Urinary bladder (tissue), 4 donors: Measurements from ENCODE around the gene NTHL1. TPM values are rescaled to one million over a fixed set of nuclear protein-coding genes. Genes with fewer than 3 reads are reported as not detected.
"Not testable (repeated sequence)": the region's sequence is repeated elsewhere in the genome, so short reads cannot be mapped to it uniquely, and the experiment has no call there.

Experiments
- DNase-seq: peaks from one replicate; pipeline ENCODE4 v3.0.0-alpha.2; 2015; ENCODE audit errors: extremely low spot score
- H3K27ac ChIP-seq: one replicate; pipeline ENCODE4 v1.5.1; 2013; ENCODE audit warnings: low read depth, mild to moderate bottlenecking, moderate library complexity
- H3K36me3 ChIP-seq: one replicate; pipeline ENCODE4 v1.6.1; 2013; ENCODE audit warnings: mild to moderate bottlenecking, moderate library complexity; ENCODE audit not compliant: insufficient read depth
- H3K4me1 ChIP-seq: one replicate; pipeline ENCODE4 v1.6.1; 2013; ENCODE audit warnings: mild to moderate bottlenecking, moderate library complexity; ENCODE audit not compliant: insufficient read depth
- H3K4me3 ChIP-seq: one replicate; pipeline ENCODE4 v1.5.1; 2013; ENCODE audit warnings: low read depth, low read length
- WGBS: extraction: QIAGEN DNeasy Blood & Tissue Kit; methylation state at CpG from one replicate; pipeline ENCODE4 v1.1.7; 2013; 5-methylcytosine and 5-hydroxymethylcytosine counted together
- polyA plus RNA-seq: library from polyadenylated mRNA; stranded (reverse); fragments of 200-250 nt; gene quantifications from one replicate; pipeline ENCODE4 v1.2.3, GENCODE V29; 2013
- total RNA-seq: library from RNA; depleted of rRNA; stranded (reverse); fragments of >200 nt; gene quantifications from one replicate; pipeline ENCODE4 v1.2.3, GENCODE V29; 2014
- donor health status: healthy with polysubstance abuse.
- donor health status: healthy.

NTHL1 gene
- total and polyA plus RNA-seq, 2 donors: 13.7 to 28.5 TPM

DNA sequence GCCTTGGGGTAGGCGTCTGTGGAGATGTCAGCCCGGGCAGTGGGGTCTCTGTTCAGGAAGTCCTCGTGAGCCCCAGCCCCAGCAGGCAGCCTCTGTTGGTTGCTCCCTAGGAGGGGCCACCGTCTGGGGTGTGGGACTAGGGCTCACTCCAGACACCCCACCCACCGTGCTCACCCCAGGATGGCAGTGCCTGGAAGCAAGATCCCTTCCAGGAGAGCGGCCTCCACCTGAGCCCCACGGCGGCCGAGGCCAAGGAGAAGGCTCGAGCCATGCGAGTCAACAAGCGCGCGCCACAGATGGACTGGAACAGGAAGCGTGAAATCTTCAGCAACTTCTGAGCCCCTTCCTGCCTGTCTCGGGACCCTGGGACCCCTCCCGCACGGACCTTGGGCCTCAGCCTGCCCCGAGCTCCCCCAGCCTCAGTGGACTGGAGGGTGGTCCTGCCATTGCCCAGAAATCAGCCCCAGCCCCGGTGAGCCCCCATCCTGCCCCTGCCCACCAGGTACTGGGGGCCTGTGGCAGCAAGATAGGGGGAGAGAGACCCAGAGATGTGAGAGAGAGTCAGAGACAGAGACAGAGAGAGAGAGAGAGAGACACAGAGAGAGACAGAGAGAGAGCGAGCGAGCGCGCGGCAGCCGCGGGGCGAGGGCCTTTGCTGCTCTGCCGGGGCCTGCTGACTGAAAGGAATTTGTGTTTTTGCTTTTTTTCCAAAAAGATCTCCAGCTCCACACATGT lies 9.8 kb downstream of the NTHL1 start:
- peaks cover 4% of the 10 kb centered on the region for H3K4me1 ChIP-seq
- no peaks in the 10 kb centered on the region for H3K36me3 ChIP-seq
- peak overlapping the region; percentile 95 for H3K27ac ChIP-seq
- 63% methylated on average over 29 of the region's 29 CpGs for WGBS
- no peak overlapping the region for H3K4me3 ChIP-seq
- no peak for DNase-seq

DNA sequence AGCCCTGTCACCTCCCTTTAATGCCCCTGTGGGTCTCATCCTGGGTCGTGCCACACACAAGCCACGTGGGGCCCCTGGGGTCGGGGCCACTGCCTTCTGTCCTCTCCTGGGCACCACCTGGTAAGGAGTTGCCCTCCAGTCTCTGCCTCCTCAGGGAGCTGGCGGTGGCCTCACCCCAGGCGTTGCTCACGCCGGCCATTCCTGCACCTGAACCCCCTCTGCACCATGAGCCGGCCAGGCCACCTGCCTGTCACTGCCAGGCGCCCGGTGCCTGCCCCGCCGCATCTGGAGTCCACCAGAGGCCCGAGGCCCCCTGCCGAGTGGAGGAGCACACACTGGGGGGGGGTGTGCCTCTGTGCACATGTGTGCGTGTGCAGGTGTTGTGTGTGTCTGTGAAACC lies 10.5 kb downstream of the NTHL1 start:
- no peak for DNase-seq
- H3K27ac ChIP-seq: peak overlapping the region; percentile 74
- H3K4me3 ChIP-seq: no peak overlapping the region
- 88% methylated on average over 15 of the region's 15 CpGs for WGBS
- no peaks in the 10 kb centered on the region for H3K36me3 ChIP-seq
- peaks cover 6% of the 10 kb centered on the region for H3K4me1 ChIP-seq

DNA sequence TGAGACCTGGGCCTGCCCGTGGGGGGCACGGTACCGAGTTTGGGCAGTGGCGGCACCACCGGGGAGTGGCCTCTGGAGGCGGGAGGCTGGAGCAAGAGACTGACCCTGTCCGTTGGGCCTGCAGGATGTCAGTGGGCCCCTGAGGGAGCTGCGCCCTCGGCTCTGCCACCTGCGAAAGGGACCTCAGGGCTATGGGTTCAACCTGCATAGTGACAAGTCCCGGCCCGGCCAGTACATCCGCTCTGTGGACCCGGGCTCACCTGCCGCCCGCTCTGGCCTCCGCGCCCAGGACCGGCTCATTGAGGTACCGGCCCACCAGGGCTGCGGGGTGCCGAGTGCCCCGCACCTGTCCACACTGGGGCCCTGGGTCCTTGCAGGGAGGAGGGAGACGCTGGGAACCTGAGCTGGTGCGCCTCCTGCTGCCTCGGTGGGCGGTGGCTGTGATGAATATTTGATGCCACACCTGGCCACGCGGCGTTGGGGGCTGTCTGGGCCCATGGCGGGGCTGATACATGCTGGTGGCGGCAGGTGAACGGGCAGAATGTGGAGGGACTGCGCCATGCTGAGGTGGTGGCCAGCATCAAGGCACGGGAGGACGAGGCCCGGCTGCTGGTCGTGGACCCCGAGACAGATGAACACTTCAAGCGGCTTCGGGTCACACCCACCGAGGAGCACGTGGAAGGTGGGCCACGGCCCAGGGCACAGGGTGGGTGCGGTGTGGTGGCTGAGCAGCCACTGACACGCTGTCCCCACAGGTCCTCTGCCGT lies 11.3 kb downstream of the NTHL1 start:
- Histone ChIP-seq H3K4me3 (no peak overlapping the region), H3K27ac (peak overlapping the region; percentile 94), H3K4me1 (peaks cover 6% of the 10 kb centered on the region), H3K36me3 (no peaks in the 10 kb centered on the region)
- DNase-seq: no peak
- WGBS: 83% methylated on average over 47 of the region's 47 CpGs

DNA sequence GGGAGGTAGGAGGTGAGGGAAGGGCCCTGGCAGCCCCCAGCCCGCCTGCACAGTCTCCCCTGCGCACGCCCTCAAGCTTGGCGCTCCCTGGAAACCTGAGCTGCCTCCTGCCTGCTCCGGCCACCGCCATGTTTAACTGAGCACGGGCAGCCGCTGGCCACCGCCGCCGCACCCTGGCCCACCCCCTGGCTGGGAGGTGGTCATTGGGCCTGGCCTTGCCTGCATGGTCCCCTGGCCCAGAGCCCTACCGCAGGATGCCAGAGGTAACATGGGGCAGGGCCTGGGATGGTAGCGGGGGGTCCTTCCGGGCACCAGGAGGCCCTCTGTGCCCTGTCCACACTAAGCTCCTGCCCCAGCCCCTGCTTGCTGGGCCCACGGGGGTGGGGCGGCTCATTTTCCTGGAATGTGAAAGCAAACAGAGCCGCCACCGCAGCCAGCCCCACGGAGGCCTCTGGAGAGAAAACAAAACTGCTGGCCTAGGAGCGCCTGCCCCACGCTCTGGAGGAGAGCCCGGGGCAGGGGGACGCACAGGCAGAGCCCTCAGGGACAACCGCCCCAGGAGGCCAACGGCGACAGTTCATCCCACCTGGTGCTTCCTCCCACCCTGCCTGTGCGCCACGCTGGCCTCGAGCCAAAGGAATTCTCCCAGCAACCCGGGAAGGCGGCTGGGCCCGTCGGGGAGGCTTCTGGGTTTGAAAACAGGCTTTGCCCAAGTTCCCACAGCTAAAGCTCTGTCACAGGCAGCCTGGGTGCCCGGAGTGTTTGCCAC lies 12.0 kb downstream of the NTHL1 start:
- no peak for DNase-seq
- peaks cover 6% of the 10 kb centered on the region for H3K4me1 ChIP-seq
- 41% methylated on average over 34 of the region's 34 CpGs for WGBS
- peak overlapping the region; percentile 16 for H3K4me3 ChIP-seq
- H3K27ac ChIP-seq: peak overlapping the region; percentile 94
- H3K36me3 ChIP-seq: no peaks in the 10 kb centered on the region

DNA sequence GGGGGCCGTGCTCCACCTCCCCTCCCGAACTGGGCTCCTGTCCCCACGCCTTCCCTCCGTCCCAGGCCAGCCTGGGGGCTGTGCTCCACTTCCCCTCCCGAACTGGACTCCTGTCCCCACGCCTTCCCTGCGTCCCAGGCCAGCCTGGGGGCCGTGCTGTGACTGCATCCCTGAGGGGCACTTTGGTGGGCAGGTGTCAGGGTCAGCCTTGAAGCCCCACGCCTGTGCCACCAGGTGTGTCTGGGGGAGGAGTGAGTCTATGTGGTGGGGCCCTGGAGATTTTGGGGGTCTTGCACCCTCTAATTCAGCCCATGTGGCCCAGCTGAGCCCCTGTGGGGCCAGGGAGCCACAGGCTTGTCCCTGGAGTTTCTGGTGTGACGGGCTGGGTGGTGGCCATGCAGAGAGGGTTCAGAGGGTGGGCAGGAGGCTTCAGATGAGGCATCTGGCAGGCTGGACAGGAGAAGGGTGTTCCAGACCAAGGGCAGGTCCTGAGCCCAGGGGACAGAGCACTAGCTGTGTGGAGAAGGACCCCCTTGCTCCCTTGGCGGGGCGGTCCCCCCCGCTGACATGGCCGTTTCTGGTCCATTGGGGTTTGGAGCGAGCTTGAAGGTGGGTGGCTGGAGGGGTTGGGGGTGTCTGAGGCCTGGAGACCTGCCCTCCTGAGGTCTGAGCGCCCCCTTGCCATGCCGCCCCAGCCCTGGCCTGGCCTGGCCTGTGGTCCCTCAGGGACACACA lies 12.8 kb downstream of the NTHL1 start:
- 67% methylated on average over 17 of the region's 17 CpGs for WGBS
- no peak overlapping the region for H3K4me3 ChIP-seq
- no peak for DNase-seq
- peak overlapping the region; percentile 94 for H3K27ac ChIP-seq
- peaks cover 3% of the 10 kb centered on the region for H3K4me1 ChIP-seq
- no peaks in the 10 kb centered on the region for H3K36me3 ChIP-seq

DNA sequence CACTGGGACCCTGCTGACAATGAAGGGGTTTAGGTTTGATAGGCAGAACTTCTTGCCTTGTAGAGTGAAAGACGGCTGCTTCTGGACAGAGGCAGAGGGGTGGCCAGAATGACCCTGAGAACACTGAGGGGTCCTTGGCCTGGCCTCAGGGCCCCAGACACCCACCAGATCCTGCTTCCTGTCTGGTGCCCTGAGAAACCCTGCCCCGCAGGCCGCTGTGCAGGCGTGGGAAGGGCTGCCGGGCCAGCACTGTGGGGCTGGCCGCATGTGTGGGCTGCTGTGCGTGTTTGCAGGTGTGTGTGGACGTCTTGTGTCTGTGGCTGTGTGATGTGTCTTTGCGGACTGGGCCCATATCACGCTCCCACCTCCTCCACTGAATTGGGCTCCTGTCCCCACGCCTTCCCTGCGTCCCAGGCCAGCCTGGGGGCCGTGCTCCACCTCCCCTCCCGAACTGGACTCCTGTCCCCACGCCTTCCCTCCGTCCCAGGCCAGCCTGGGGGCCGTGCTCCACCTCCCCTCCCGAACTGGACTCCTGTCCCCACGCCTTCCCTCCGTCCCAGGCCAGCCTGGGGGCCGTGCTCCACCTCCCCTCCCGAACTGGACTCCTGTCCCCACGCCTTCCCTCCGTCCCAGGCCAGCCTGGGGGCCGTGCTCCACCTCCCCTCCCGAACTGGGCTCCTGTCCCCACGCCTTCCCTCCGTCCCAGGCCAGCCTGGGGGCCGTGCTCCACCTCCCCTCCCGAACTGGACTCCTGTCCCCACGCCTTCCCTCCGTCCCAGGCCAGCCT lies 13.5 kb downstream of the NTHL1 start:
- H3K4me3 ChIP-seq: peak overlapping the region; percentile 6
- DNase-seq, H3K36me3 ChIP-seq, H3K4me1 ChIP-seq: not testable (repeated sequence)
- peak overlapping the region; percentile 71 for H3K27ac ChIP-seq
- 50% methylated on average over 16 of the region's 32 CpGs for WGBS

DNA sequence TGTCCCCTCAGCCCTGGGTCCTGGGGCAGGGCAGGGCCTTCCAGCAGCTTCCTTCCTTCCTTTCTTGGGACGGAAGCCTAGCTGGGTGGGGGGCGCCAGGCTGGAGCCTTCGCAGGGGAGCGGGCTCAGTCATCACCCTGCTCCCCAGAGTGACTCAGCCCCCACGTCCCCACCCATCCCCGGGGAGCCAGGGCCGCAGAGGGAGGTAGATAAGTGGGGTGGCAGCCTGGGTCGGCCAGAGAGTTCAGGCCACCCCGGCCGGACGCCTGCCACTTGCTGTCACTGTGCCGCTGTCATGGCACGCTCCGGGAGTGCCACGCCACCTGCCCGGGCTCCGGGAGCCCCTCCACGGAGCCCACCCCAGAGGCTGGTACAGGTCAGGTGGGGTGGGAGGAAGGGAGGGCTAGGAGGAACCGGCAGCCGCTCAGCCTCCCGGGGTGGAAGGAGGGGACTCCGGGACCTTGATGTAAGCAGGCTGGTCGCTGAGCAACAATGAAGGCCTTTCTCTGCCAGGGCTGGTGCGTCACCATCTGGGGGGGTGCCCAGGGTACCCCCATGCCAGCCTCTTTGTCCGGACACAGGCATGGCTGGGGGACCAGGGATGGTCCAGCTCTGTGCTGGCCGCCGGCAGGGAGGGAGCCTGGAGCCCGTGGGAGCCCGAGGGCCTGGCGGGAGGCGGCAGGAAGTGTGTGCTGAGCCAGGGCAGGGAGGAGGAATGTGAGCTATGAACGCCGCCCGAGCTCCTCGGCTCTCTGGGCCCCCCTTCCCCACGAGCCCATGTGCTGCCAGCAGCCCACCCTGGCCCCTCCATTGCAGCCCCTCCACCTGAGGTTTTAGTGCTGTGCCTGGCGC lies 14.4 kb downstream of the NTHL1 start:
- peak overlapping the region; percentile 6 for H3K4me3 ChIP-seq
- peak overlapping the region; percentile 71 for H3K27ac ChIP-seq
- H3K36me3 ChIP-seq: no peaks in the 10 kb centered on the region
- WGBS: 17% methylated on average over 37 of the region's 37 CpGs
- peaks cover 3% of the 10 kb centered on the region for H3K4me1 ChIP-seq
- DNase-seq: no peak

DNA sequence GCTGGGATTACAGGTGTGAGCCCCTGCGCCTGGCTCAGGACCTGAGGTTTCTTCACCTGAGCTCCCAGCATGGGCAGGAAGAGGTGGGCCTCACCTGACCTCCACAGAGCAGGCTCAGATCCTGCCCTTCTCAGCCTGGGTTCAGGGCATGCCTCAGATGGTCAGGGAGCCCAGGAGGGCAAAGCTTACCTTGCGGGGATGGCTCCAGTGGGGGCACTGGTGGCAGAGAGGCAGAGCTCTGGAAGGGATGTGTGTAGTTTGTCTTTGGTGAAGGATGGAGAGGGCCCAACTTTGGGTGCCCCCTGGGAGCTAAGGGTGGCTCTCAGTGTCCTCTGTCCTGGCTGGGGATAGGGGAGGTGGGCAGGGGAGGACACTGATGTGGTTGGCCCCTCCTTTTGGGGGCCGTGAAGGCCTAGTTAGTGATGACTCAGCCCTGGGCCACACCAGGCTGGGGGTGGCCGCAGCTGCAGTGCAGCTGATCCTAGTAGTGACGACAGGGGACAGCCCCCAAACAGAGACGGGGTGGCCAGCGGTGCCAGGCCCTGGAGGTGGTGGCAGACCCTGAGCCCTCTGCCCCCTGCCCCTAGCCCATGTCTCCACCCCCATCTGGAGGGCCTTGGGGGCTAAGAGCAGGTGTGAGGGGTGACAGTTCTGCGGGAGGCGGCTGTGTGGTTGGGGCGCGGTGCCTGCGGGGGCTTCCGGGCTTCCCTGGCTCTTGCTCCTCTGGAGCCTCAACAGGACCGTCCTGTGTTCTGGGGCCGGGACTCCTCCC lies 15.2 kb downstream of the NTHL1 start:
- DNase-seq: no peak
- 66% methylated on average over 15 of the region's 15 CpGs for WGBS
- Histone ChIP-seq H3K4me1 (peaks cover 3% of the 10 kb centered on the region), H3K27ac (peak overlapping the region; percentile 71), H3K4me3 (peak overlapping the region; percentile 6), H3K36me3 (no peaks in the 10 kb centered on the region)

DNA sequence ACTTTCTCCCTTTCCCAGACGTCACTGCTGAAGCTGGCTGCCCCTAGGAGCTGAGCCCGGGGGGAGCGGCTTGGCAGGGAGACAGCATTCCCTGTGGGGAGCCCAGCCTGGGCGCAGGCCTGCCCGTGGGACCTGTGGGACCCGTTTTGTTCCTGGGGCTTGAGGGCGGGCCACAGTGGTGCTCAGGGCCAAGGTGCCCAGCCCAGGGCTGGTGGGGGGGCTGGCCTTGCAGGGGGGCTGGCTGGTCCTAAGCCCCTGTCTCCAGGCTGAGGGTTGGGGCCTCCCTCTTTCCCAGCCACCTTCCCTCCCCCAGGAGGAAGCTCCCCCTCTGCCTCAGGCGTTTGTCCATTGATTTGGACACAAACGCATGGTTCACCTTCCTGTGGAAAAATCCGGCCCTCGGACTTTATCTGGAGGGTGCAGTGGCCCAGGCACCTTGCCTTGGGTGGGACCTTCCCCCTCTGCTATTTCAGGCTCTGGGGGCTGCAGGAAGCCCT lies 16.5 kb downstream of the NTHL1 start:
- DNase-seq: no peak
- no peaks in the 10 kb centered on the region for H3K36me3 ChIP-seq
- H3K4me1 ChIP-seq: peaks cover 3% of the 10 kb centered on the region
- H3K27ac ChIP-seq: no peak overlapping the region
- WGBS: 71% methylated on average over 11 of the region's 11 CpGs
- H3K4me3 ChIP-seq: no peak overlapping the region

DNA sequence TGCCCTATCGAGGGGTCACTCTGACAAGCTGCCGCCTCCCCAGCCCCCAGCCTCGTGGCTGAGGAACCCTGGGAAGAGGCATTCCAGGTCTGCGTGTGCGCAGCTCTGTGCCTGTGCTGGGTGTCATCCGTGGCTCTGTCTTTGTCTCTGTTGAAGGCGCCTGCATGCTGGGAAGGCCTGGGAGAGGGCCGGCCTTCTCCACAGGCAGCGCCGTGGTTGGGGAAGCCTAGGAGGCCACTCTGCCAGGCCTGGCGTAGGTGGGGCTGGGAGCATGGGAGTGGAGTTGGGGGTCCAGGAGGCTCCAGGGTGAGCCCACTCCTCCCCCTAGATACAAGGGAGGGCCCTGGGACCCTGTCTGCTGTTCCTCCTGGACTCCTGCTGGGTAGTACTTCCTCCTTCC lies 17.6 kb downstream of the NTHL1 start:
- DNase-seq: no peak
- WGBS: 87% methylated on average over 11 of the region's 11 CpGs
- Histone ChIP-seq H3K36me3 (no peaks in the 10 kb centered on the region), H3K4me1 (peaks cover 2% of the 10 kb centered on the region), H3K27ac (no peak overlapping the region), H3K4me3 (no peak overlapping the region)

DNA sequence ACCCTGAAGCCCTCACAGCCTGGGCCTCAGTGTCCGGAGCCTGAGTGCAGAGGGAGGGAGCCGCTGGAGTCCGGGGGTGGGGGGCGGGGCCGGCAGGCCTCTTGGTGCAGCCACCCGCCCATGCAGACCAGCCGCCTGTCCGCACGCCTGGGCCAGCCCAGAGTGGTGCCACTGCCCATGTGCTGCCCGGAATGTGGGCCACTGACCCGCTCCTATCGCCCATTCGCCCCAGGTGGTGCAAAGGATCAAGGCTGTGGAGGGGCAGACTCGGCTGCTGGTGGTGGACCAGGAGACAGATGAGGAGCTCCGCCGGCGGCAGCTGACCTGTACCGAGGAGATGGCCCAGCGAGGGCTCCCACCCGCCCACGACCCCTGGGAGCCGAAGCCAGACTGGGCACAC lies 18.3 kb downstream of the NTHL1 start:
- Histone ChIP-seq H3K4me3 (no peak overlapping the region), H3K36me3 (no peaks in the 10 kb centered on the region), H3K27ac (no peak overlapping the region), H3K4me1 (peaks cover 2% of the 10 kb centered on the region)
- DNase-seq: no peak
- 69% methylated on average over 22 of the region's 22 CpGs for WGBS
